HCT116 (cell line): ENCODE data around the gene KIF7. TPM values are rescaled to one million over a fixed set of nuclear protein-coding genes. Genes with fewer than 3 reads are reported as not detected.

Experiments
- ATAC-seq: fragments of 200-7000 bp; cut with Tn5 transposase; 2 replicates; pipeline ENCODE4 v1.9.1; 2020; ENCODE audit warnings: mild to moderate bottlenecking, moderate library complexity
- BruUV-seq: library from RNA; stranded (reverse); fragments of 400-500 nt; replicated peaks from 2 replicates; lab custom pipeline; 2021; lab: Mats Ljungman, UMichigan
- CTCF ChIA-PET: fragments of 300-600 bp; sonication (Branson Sonifier 250); formaldehyde crosslinking; loops from one replicate; lab custom pipeline; 2021; ENCODE audit warnings: antibody characterized with exemption; lab: Charles Lee
- POLR2A ChIA-PET: fragments of 300-600, 350-600 bp; sonication (Branson Sonifier 250); formaldehyde crosslinking; loops from one replicate; lab custom pipeline; 2021; ENCODE audit warnings: antibody characterized with exemption; lab: Charles Lee
- RAD21 ChIA-PET, 2 experiments: fragments of 300-600 bp; sonication (Branson Sonifier 250); formaldehyde crosslinking; loops; one replicate each; lab custom pipeline; 2023; ENCODE audit warnings: low total read pairs in 2 of 2; ENCODE audit not compliant: uncharacterized antibody in 2 of 2, unreplicated experiment in 2 of 2, low non-redundant PET in 1 of 2; lab: Charles Lee
- DNase-seq: peaks from one replicate; pipeline ENCODE4 v3.0.0-alpha.2; 2010; ENCODE audit warnings: low read depth, low spot score
- H2AFZ ChIP-seq: fragments of 200-600 bp; shearing (Covaris generic), sonication (generic); 2 replicates; pipeline ENCODE4 v1.6.1; 2017; ENCODE audit warnings: low read depth, mixed run types, mixed read lengths, antibody characterized with exemption, low read length; ENCODE audit not compliant: poor library complexity, severe bottlenecking
- H3K27ac ChIP-seq: 2 replicates; pipeline ENCODE4 v1.5.1; 2012; ENCODE audit warnings: low read depth, low read length
- H3K27me3 ChIP-seq: fragments of 200-600 bp; sonication (generic); 2 replicates; pipeline ENCODE4 v1.6.1; 2016; ENCODE audit warnings: mixed run types, low read length, mixed read lengths; ENCODE audit not compliant: insufficient read depth
- H3K36me3 ChIP-seq, 2 experiments: fragments of 200-500 bp in 1 of 2; fragments of 200-600 bp in 1 of 2; sonication (Bioruptor generic) in 1 of 2; sonication (generic) in 1 of 2; 2 replicates each; pipeline versions ENCODE4 v1.5.1 to v1.6.1; 2014 to 2016; ENCODE audit warnings: low read length in 2 of 2, inconsistent platforms in 1 of 2, mixed read lengths in 1 of 2, mixed run types in 1 of 2; ENCODE audit not compliant: insufficient read depth in 2 of 2, control insufficient read depth in 1 of 2
- H3K4me1 ChIP-seq, 2 experiments: fragments of 200-600 bp in 1 of 2; sonication (generic) in 1 of 2; 2 replicates each; pipeline versions ENCODE4 v1.5.1 to v1.6.1; 2012 to 2017; ENCODE audit warnings: low read length in 2 of 2, inconsistent platforms in 1 of 2, mild to moderate bottlenecking in 1 of 2, mixed read lengths in 1 of 2, mixed run types in 1 of 2, moderate library complexity in 1 of 2; ENCODE audit not compliant: insufficient read depth in 2 of 2, control insufficient read depth in 1 of 2
- H3K4me2 ChIP-seq: fragments of 200-600 bp; sonication (generic); 2 replicates; pipeline ENCODE4 v1.6.1; 2017; ENCODE audit warnings: mixed run types, low read length, mixed read lengths
- H3K4me3 ChIP-seq, 2 experiments: fragments of 200-600 bp in 1 of 2; sonication (generic) in 1 of 2; replicated peaks in 1 of 2; 2 replicates each; pipeline ENCODE4 v1.5.1; 2011 to 2016; ENCODE audit warnings: low read length in 2 of 2, control low read depth in 1 of 2, low read depth in 1 of 2, mild to moderate bottlenecking in 1 of 2, mixed read lengths in 1 of 2, mixed run types in 1 of 2
- H3K79me2 ChIP-seq: fragments of 200-600 bp; sonication (generic); 2 replicates; pipeline ENCODE4 v1.6.1; 2017; ENCODE audit warnings: mild to moderate bottlenecking, mixed run types, low read length, moderate library complexity, mixed read lengths; ENCODE audit not compliant: insufficient read depth
- H3K9ac ChIP-seq: fragments of 200-600 bp; sonication (generic); 2 replicates; pipeline ENCODE4 v1.6.1; 2016; ENCODE audit warnings: low read length, mixed read lengths
- H3K9me2 ChIP-seq: fragments of 200-600 bp; sonication (generic), shearing (Covaris generic); 2 replicates; pipeline ENCODE4 v1.6.1; 2017; ENCODE audit warnings: mixed run types, mild to moderate bottlenecking, moderate library complexity; ENCODE audit not compliant: insufficient read depth
- H3K9me3 ChIP-seq, 2 experiments: fragments of 200-500 bp in 1 of 2; fragments of 200-600 bp in 1 of 2; sonication (Bioruptor generic) in 1 of 2; sonication (generic) in 1 of 2; 2 replicates each; pipeline ENCODE4 v1.6.1; 2014 to 2017; ENCODE audit warnings: low read length in 2 of 2, mixed read lengths in 2 of 2, inconsistent platforms in 1 of 2, low read depth in 1 of 2, mild to moderate bottlenecking in 1 of 2, mixed run types in 1 of 2, moderate library complexity in 1 of 2; ENCODE audit not compliant: control insufficient read depth in 1 of 2, insufficient read depth in 1 of 2
- H4K20me1 ChIP-seq: fragments of 200-600 bp; sonication (generic), shearing (Covaris generic); 2 replicates; pipeline ENCODE4 v1.6.1; 2017; ENCODE audit warnings: mixed run types, mild to moderate bottlenecking, moderate library complexity; ENCODE audit not compliant: insufficient read depth
- ELF1 ChIP-seq: IDR thresholded peaks from 2 replicates; pipeline ENCODE4 v1.6.1; 2012; ENCODE audit warnings: low read depth, borderline replicate concordance
- FOSL1 ChIP-seq: IDR thresholded peaks from 2 replicates; pipeline ENCODE4 v1.6.1; 2012; ENCODE audit warnings: low read depth
- MAX ChIP-seq: IDR thresholded peaks from 2 replicates; pipeline ENCODE4 v1.6.1; 2012
- POLR2A ChIP-seq: IDR thresholded peaks from 2 replicates; pipeline ENCODE4 v1.7.0; 2011; ENCODE audit warnings: borderline replicate concordance; ENCODE audit not compliant: insufficient read depth, insufficient read length; ENCODE audit errors: extremely low read depth
- POLR2AphosphoS5 ChIP-seq: IDR thresholded peaks from 2 replicates; pipeline ENCODE4 v1.6.1; 2011; ENCODE audit warnings: mild to moderate bottlenecking, low read depth, low read length, moderate library complexity
- SIN3A ChIP-seq: IDR thresholded peaks from 2 replicates; pipeline ENCODE4 v1.6.1; 2012; ENCODE audit warnings: low read depth
- SP1 ChIP-seq: IDR thresholded peaks from 2 replicates; pipeline ENCODE4 v1.6.1; 2012; ENCODE audit warnings: low read depth
- SRF ChIP-seq: IDR thresholded peaks from 2 replicates; pipeline ENCODE4 v1.6.1; 2012; ENCODE audit warnings: low read depth
- TCF7L2 ChIP-seq: IDR thresholded peaks from 2 replicates; pipeline ENCODE4 v1.7.0; 2011; ENCODE audit warnings: borderline replicate concordance, inconsistent platforms; ENCODE audit not compliant: insufficient read depth, insufficient read length; ENCODE audit errors: extremely low read depth
- ZBTB33 ChIP-seq: IDR thresholded peaks from 2 replicates; pipeline ENCODE4 v1.6.1; 2011; ENCODE audit warnings: mild to moderate bottlenecking, low read length, moderate library complexity; ENCODE audit not compliant: insufficient replicate concordance; ENCODE audit errors: extremely low read depth
- ZFX ChIP-seq: fragments of 450-650 bp; IDR thresholded peaks from 2 replicates; pipeline ENCODE4 v1.6.1; 2017
- intact Hi-C: fragments of 100-400 bp; cut with micrococcal nuclease; formaldehyde crosslinking; loops from 2 replicates; pipeline ENCODE4 v1.10.0; 2022
- total RNA-seq: library from RNA; stranded (reverse); gene quantifications from one replicate; pipeline ENCODE4 v1.2.1, GENCODE V29; 2021; ENCODE audit not compliant: unreplicated experiment

The KIF7 gene
- total RNA-seq, 1 experiment from 2014 or later, result 0.12 TPM

- Histone ChIP-seq H3K27ac (no peak overlapping the region), H3K4me1 (no peaks in the 10 kb centered on the region), H3K9me2 (no peaks in the 10 kb centered on the region), H3K9ac (no peak overlapping the region), H4K20me1 (no peaks in the 10 kb centered on the region), H3K27me3 (no peaks in the 10 kb centered on the region), H3K79me2 (no peaks in the 10 kb centered on the region), H3K4me2 (no peak overlapping the region), H2AFZ (no peak overlapping the region), H3K4me3 (no peak overlapping the region), H3K9me3 (no peaks in the 10 kb centered on the region), H3K36me3 (no peaks in the 10 kb centered on the region)
- intact Hi-C loops, result no loop called here
- no TSS peak for BruUV-seq
- DNase-seq, result no peak
- ChIA-PET RAD21 (no interaction called here), CTCF (no interaction called here), POLR2A (no interaction called here)
- no peak for TF ChIP-seq SIN3A
- no peak for TF ChIP-seq FOSL1
- TF ChIP-seq POLR2A, result no peak
- TF ChIP-seq MAX, result no peak
- TF ChIP-seq SP1, result no peak
- no peak for TF ChIP-seq TCF7L2
- no peak for TF ChIP-seq ELF1
- TF ChIP-seq ZFX, result no peak
- TF ChIP-seq POLR2AphosphoS5, result no peak
- no peak for TF ChIP-seq SRF
- TF ChIP-seq ZBTB33, result no peak
- no peak for ATAC-seq
These were observed 13.2 kb downstream of the KIF7 start for GRCh38 chr15:89642106-89642505.
